Forelimb muscle (tissue), 1 donor: Measurements from ENCODE around the gene CCDC112. TPM values are rescaled to one million over a fixed set of nuclear protein-coding genes. Genes with fewer than 3 reads are reported as not detected.
"Not testable (repeated sequence)": the region's sequence is repeated elsewhere in the genome, so short reads cannot be mapped to it uniquely, and the experiment has no call there.

Experiments
- DNase-seq: peaks from one replicate; pipeline ENCODE4 v3.0.0-alpha.2; 2013; ENCODE audit warnings: low read depth
- polyA plus RNA-seq: library from polyadenylated mRNA; unstranded; fragments of 120-200 nt; gene quantifications from one replicate; pipeline ENCODE4 v1.2.1, GENCODE V29; 2013; ENCODE audit not compliant: insufficient read length

The CCDC112 gene
- polyA plus RNA-seq, result 9.8 TPM

- no peak for DNase-seq
These were observed at the start of gene CCDC112 for GRCh38 chr5:115296124-115297022. Gene CCDC112, minus strand, starts transcription at chr5:115296654. Its CDS starts 111 bp downstream, at chr5:115296543.

DNA sequence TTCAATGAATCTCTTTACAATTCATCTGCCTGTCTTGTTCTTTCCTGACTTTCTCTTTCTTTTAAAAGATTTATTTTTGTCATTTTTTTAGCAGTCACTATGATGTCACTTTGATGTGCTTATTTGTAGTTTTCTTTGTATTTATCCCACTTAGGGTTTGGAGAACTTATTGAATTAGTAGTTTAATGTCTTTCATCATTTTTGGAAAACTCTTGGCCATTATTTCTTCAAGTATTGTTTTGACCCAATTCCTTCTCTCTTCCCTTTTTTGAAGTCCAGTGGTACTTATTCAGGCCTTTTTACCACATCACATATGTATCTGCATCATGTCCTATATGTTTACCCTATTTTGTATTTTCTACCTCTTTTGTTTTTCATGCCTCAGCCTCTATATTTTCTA is 48.9 kb upstream of the CCDC112 start:
- no peak for DNase-seq

GRCh38 chr5:115343855-115344254 is 47.4 kb upstream of the CCDC112 start:
- no peak for DNase-seq

DNA sequence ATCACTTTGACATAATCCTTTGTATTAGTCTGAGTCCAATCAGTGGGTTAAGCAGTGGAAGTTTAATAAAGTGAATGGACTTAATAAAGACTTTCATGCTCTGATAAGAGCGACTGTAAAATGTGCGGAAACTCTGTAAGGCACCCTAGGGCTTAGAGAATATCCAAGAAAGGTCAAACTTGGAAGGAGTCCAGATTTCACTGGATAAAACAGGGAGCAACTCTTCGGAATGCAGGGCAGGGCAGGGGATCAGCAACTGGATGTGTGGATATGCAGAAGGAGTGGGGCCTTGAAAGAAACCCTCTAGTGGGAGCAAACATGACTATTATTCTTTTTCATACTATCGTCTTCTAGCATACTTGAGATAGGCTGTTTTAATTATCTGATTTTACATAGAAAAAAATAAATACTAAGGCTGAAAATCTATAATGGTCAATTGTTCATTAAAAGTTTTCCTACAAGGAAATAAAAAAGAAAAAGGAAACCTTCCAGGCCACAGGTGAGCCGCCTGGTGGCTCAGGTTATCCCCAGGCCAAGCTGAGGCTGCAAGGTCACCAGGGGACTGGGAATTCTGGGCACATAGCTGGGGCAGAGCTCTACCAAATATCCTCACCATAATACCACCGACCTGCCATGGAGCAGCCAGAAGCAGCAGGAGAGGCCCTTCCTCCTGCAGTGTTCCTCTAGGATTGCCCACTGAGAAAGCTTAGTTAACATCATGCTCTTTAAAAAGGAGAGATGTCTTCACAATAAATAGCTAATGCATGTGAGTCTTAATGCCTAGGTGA is 46.3 kb upstream of the CCDC112 start:
- DNase-seq, result no peak

GRCh38 chr5:115341745-115342144 is 45.3 kb upstream of the CCDC112 start:
- no peak for DNase-seq

- no peak for DNase-seq
These were observed 42.4 kb upstream of the CCDC112 start for GRCh38 chr5:115338851-115339250.

DNA sequence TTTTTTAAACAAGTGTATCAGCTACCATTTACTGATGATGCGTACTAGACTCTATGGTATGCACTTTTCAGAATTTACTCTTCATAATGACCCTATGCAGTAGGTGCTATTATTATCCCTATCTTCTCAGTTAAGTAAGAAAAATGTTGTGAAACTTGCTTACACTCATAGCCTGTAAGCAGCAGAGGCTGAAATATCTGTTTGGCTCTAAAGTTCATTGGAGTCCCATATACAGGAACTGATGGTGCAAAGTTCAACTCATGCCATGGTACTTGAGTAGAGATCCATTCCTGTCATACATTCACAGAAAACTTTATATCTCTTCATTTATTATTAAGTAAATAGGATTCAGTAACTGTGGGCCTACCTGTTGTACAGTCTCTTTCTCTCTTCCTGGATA is 41.4 kb upstream of the CCDC112 start:
- no peak for DNase-seq

DNA sequence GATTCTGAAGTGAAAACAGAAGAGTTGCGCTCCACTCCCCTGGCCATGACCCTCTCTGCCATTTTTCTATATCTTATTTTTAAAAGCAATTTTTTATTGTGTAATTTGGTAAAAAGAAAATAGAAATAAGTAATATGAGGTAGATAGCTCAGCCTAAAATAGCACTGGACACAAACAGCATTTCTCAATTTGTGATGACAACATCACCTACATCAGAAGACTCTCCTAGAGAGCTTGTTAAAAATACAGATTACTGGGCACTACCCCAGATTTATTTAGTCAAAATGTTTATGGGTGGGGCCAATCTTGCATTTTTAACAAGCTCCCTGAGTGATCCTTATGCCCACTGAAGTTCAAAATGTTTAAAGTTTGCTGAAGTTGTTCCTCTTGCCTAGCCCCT is 40.5 kb upstream of the CCDC112 start:
- no peak for DNase-seq

GRCh38 chr5:115336201-115336720 is 39.8 kb upstream of the CCDC112 start:
- no peak for DNase-seq

GRCh38 chr5:115335301-115335700 is 38.8 kb upstream of the CCDC112 start:
- DNase-seq, result no peak

DNA sequence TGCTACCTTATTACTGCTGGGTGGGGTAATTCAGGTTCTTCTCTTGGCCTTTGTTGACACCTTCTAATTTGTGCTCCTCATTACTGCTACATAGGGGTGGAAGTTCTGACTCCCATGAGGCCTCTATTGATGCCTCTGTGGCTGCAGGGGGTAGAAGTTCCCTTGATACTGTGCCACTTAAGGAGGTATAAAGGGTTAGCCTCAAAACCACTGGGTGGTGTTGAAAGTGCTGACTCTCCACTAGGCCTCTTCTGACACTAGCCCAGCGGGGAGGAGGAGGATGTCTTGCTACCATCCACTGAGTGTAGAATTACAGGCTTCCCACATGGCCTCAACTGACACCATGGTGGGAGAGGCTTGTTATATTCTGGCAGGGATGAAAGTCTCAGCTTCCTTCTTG is 36.7 kb upstream of the CCDC112 start:
- no peak for DNase-seq

DNA sequence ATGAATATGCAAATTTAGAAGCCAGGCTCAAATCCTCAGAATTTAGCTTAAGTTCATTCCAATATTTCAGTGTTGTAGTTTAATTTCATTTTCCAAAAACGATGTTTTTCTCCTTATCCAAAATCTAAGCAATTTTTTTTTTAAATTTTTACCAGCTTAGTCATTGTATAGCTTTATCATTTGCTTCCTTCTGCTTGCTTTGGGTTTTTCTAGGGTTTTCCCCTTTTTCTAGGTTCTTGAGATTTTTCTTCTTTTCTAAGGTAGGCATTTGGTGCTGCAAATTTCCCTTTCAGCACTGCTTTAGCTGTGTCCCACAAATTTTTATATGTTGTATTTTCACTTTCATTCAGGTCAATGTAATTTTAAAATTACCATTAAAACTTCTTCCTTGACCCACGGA is 34.4 kb upstream of the CCDC112 start:
- DNase-seq, result no peak

DNA sequence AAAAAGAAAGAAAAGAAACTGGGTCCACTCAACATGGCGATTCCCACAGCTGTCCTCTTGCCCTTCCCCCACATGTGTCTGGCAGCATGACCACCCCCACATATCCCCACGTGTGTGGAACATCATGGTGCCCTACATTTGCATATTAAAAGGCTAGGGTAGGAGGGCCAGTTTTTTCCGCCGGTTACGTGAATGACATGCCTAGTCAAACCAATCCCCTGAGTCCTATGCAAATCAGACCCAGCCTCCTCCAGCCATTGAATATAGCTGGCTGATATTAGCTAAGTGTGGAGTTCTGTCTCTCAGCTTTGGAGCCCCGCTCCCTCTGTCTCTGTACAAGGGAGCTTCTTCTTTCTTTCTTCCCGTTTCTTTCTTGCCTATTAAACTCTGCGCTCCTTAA is 33.0 kb upstream of the CCDC112 start:
- no peak for DNase-seq

DNA sequence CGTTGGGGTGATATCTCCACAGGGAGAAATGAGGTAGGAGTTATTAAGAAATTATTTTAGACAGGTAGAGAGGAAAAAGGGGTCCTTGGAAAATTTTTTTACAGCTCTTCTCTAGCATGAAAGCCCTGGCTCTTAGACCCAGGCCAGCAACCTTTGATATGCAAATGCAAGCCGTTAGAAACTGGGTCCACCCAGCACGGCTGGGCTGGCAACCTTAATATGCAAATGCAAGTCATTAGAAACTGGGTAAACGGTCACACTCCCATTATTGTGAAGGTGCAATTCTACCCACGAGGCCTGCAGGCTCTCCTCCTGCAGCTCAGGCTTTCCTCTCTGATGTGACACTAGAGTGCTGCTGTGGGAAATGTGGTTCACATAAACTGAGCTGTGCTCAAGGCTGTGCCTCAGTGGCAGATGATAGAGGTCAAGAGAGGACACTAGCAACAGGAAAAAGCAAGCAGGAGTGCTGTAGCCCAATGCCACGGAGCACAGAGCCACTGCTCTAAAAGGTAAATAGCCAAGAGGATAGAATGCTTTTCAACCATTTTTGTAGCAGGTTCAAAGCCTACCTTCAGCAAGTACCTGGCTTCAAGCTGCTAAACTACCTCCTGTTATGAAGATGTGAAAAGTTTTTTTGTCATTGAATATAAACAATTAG is 32.3 kb upstream of the CCDC112 start:
- DNase-seq, result not testable (repeated sequence)

GRCh38 chr5:115325296-115325959 is 29.0 kb upstream of the CCDC112 start:
- peak; percentile 14 for DNase-seq

GRCh38 chr5:115324021-115324420 is 27.6 kb upstream of the CCDC112 start:
- DNase-seq, result no peak

DNA sequence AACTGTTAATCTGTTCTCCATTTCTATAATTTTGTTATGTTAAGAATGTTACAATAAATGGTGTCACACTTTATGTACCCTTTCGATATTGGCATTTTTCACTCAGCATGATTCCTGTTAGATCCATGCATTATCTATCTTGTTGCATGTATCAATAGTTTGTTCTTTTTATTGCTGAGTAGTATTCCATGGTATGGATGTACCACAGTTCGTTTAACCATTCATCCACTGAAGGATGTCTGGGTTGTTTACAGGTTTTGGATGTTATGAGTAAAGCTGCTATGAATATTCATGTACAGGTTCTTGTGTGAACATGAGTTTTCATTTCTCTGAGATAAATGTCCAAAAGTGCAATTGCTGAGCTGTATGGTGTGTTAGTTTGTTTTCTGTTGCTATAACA is 26.3 kb upstream of the CCDC112 start:
- DNase-seq, result no peak

DNA sequence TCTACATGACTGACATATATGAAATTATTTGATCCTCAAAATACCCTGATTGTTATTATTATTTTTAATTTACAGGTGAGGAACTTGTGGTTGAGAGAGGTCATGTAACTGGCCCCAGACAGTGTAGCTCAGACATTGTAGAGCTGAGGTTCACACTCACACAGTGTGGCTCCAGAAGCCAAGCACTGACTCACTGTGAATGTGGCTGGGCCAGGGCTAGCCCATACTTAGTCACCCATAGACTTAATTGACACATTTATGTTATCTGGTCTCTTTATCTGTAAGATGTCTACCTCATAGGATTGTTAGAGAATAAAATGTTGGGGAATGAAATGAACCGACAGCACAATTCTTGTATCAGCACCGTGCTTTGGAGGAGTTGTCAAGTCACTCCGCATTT is 24.9 kb upstream of the CCDC112 start:
- no peak for DNase-seq

- DNase-seq, result no peak
These were observed 24.1 kb upstream of the CCDC112 start for GRCh38 chr5:115320515-115320914.

DNA sequence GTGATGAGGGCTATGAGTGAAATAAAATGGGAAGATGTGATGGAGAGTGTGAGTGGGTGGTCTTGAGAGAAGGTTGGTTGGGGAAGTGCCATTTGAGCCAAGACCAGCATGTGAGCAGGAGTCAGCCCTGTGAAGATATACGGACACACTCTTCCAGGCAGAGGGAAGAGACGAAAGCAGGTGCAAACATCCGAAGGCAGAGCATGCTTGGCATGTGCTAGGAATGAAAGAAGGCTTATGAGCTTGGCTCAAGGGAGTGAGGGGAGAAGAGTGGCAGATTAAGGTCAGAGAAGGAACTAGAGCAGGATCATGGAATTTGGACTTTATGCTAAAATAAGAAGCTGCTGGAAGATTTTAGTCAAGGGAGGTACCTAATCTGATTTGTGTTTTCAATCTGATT is 23.6 kb upstream of the CCDC112 start:
- DNase-seq, result no peak

GRCh38 chr5:115319007-115319406 is 22.6 kb upstream of the CCDC112 start:
- no peak for DNase-seq

GRCh38 chr5:115317736-115318135 is 21.3 kb upstream of the CCDC112 start:
- no peak for DNase-seq
